Stimulated activated CD4-positive, alpha-beta T cell treated with anti-CD3 and anti-CD28 coated beads, TNF-alpha, amount 100 ng/mL, for 24 hours (primary cell): Measurements from ENCODE around the gene EMP1.

Experiments used
- DNase-seq, 3 experiments: peaks; one replicate each; pipeline ENCODE4 v3.0.0-alpha.2; 2020; ENCODE audit warnings: low read depth in 3 of 3

EMP1 gene, protein sequence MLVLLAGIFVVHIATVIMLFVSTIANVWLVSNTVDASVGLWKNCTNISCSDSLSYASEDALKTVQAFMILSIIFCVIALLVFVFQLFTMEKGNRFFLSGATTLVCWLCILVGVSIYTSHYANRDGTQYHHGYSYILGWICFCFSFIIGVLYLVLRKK

DNA sequence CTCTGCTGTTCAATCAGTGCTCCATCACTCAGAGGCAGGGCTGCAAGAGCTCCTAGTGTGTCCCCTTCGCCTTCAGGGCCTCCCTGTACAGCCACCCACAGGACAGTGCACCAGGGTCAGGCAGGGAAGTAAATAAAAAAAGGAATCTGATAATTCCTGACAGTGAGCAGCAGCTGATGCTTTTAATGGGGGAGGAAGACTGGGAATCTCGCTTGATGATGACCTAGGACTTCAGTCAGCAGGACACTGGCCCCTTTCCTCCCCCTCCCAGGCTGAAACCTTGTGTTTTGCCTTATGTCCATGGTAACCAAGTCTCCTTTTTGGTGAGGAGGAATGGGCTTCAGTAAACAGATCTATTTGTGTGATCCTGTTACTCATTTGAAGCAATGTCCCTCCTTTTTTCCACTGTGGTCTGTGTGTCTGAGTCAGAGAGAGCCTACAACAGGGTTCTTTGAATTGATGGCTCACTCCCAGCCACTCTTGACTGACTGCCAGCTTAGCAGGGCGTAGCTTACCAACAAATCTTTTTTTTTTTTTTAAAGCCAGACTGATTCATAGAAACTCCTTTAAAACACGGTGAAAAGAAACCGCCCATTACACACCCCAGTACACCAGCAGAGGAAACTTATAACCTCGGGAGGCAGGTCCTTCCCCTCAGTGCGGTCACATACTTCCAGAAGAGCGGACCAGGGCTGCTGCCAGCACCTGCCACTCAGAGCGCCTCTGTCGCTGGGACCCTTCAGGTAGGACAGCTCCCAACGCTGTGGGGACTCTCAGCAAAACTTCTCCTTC lies at the start of gene EMP1:
Gene EMP1 (plus strand): TSS at position 597 of the 792 bp plus-strand sequence. CDS start 14,785 bp downstream, outside the sequence.
- peak; percentile 55 to 72 (median 68) for DNase-seq

DNA sequence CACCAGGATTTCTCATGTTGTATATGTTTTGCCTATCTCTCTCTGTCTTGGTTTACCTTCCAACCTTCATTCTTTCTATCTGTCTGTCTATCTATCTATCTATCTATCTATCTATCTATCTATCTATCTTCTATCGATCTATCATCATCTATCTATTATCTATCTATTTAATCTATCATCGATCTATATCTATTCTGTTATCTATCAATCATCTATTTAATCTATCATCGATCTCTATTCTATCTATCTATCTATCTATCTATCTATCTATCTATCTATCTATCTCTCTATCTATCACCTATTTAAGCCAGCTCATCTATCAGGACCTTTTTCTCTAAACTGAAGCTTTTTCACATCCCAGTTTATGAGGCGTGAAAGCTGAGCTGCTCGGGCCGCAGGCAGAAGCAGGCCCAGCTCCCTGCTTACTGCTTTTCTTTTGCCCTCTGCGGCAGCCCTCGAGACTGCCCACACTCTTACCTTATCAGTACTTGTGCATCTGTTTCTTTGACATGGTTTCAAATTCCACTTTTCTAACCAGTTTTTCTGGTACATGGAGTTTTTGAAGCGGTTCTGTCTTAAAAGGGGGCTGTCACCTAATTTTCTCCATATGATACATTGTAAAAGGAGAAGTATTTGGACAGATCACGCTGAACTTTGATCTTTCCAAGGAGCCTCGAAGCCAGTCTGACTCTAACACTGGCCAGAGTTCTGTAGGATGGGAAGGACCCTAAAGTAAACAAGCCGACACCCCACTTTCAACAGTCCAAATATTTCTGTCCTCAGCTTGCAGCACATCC lies 48.6 kb upstream of the EMP1 start:
- no peak for DNase-seq

DNA sequence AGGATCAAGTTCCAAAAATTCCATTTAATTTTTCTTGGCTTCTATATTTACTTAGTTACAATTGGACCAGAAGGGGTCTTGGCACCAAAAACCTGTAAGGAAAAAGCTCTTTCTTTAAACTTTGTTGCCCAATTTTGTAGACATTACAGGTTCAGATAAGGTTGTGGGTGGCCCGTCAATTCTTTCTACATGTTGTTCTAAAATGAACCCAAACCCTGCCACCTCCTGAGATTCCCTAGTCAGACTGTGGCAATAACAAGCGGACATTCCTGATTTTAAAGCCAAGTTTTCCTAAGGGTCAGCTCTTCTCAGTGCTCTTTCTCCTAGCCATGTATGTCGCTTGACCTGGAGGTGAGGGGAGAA lies 48.1 kb upstream of the EMP1 start:
- DNase-seq: no peak

DNA sequence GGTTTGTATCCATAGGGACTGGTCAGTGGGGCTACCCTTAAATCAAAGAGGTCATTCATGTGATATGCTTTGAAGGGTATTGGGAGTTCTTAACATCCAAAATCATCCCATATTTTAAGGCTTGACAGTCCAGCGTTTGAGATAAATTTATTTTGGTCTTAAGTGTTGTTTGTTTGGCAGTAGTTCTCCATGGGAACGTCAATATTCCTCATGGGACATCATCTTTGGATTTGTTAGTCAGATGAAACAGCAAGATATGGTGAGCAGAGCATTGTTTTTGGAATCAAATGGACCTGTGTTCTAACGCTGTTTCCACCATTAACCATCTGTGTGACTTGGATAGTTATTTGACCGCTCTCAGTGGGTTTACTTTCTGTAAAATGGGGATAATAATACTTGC lies 47.1 kb upstream of the EMP1 start:
- DNase-seq: no peak

DNA sequence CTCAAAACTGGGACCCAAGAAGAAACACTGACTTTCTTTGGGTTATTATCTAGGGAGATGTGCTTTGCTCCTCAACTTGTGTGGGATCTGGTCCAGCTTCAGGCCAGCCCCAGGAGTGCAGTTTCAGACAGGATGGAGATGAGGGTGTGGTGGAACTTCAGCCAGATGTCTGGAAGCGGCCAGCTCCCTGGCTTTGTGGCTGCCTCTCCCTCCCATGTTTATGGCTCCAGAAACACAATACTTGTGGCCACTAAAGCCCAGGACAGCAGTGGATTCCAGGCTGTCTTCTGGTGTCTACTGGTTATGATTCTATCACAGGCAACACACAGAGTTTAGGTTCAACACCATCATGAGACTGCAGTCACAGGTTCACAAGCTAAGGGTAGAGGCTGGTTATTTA lies 44.2 kb upstream of the EMP1 start:
- DNase-seq: no peak

DNA sequence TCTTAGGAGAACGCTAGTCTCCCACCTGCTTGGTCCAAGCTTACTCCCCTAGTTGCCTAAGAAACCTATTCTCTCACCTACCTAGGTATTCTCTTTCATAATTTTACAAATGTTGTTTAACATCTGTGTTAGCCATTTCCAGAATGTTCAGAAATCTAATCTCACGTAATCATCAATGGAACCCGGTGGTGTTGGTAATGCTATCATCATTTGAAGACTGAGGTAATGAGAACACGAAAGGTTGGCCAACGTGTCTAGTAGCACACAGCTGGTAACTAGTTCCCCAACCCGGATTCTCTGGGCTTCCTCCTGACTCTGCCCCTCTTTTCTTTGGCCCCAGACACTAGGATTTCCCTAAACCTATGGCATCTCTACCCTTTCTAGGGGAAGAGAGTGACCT lies 43.8 kb upstream of the EMP1 start:
- no peak for DNase-seq

DNA sequence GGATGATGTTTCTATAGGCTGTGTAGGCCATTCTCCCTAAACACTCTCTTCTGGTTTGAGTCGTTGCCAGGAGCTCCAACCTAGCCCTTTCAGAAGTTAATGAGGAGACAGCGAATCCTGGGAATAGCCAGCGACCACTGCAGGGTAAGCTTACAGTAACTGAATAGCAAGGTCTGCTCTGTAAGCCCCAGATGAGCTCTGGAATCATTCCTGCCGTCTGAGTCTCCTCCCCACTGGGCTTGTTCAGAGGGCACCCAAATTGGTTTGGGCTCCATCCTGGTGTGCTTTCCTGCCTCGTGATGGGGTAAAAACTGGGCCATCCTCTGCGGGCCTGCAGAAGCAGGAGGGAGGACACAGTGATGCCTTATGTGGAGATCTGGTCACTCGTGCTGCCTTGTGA lies 43.3 kb upstream of the EMP1 start:
- DNase-seq: no peak

DNA sequence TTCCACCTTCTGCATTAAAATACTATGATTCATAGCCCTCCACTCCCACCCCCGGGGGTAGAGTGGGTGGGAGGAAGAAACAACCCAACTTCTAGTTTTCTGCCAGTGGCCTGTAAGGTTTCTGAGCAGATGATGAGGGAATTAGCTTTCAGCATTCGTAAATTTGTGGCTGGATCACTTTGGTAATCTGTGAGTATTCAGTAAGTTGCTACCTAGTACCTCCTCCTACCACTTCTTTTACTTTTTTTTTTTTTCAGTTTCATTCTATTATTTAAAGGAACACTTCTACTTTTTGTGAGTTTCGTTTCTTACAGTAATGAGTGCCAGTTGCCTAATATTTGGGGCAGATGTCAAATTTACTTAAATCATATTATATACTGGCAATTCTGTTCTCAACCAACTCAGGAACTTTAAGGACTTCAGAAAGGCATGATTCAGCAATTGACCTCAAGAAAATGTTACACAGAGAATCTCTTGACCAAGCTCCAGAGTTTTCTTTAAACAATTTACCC lies 42.4 kb upstream of the EMP1 start:
- no peak for DNase-seq

DNA sequence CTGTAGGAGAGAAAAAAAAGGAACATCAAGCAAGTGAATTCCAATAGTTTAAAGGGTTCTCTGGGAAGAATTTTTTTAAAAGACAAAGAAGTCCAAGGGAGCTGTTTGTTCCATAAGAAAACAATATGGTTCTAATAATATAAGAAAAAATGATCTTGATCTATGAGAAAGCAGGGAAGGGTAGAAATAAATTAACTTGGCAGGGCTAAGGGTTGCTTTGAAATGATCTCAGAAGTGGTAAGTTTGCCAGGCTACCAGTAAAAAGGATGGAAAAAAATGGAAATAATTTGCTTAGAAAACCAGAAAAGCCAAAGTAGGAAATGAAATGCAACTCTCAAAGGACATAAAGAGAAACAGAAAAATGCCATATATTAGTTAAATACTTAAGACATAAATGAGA lies 41.7 kb upstream of the EMP1 start:
- DNase-seq: no peak

DNA sequence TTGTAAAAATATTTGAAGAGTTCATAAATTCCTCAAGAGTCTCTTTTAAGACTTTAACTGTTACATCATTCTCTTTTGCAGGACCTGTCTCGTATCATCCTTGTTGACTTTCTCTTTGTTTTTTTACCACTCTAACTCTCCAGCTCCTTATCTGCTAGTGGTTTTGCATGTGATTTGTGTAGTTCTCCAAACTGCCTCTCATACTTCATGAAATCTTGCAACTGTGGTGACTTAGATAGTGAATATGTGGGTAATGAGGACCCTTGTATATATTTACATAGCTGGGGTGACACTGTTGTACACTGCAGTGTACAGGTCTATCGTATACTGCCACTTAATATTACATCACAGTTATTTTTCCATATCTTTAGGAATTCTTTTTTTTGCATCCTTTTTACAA lies 40.2 kb upstream of the EMP1 start:
- DNase-seq: no peak

DNA sequence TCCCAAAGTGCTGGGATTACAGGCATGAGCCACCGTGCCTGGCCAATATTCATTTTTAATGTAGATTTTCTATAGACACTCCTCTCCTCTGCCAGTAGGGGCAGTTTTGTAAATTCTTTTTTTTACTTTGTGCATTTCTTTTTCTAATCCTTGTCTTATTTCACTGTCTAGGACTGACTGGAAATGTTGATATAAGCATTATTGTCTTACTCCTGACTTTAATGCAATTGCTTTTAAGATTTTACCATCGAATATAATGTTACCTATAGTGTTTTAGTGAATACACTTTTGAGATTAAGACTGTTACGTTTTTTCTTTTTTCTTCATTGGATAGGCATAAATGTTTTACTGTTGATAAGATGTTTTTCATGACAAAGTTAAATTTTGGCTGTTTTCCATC lies 35.4 kb upstream of the EMP1 start:
- DNase-seq: no peak

DNA sequence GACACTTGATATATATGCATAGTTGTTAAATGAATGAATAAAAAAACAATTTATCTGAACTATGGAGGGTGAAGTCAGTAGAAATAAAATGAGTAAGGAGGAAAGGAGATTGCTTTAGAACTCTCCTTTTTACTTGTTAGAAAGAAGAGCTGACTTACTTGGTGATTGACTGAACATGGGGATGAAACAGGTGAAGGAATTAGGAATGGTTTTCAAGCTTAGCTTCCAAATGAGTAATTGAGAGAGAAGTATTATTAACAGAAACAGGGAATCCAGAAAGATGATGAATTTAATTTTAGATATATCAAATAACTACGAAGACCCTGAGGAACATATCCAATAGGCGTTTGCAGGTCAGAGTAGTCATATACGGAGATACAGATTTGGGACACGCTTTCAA lies 33.6 kb upstream of the EMP1 start:
- no peak for DNase-seq

DNA sequence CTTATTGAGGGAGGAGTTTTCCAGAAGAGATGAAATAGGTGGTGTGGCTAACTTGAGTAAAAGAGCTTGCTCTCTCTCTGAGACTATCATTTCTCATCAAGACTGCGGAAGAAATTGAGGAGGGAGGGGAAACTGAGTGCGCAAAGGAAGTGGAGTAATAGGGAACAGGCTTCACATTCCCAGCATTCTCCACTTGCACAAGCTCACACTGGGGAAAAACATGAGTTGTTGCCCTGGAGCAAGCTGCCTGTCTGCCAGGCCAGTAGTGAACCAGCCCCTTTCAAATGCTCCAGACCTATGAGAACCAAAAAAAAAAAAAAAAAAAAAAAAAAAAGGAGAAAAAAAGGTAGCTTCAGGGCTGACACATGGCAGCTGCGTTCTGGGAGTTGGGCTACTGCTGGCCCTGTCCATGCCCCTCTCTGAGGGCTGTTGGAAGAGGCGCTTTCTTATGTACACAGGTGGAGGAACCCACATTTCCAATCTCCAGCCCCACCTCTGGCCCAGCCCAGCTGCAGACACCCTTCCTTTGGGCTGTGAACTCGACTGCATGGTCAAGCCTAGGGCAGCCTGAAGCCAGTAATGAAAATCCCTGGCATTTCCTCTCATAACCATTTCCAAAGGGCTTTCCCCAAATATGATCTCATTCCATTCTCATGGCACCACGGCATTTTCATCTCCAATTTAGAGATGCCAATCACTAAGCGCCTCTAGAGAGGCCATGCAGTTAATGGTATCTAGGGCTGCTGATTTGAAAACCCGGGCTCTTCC lies 32.5 kb upstream of the EMP1 start:
- no peak for DNase-seq

DNA sequence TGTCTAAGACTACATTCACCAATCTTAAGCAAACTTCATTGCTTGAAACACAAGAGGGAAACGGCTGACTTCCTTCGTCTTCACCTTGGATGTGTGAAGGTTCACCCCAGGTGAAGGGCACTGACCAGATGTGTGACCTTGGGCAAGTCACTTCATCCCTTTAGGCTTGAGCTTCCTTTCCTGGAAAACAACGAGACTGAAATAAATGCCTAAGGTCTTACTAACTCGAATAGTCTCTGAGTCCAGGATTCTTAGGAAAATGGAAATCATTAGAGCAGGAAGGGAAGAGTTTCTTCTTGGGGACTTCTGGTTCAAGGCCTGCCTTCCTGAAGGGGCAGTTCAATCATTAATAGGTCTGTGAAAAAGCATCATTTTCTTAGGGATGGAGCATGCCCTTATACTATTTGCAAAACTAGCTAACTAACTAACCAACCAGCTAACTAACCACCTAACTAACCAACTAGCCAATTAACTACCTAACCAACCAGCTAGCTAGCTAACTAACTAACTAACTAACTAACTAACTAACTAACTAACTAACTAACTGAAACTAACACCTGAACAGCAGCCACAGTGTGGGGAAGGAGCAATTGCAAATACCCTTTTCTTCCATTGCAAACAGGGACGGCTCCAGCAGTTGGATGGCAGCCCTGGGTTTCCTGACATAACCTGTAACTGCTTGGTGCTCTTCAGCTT lies 31.5 kb upstream of the EMP1 start:
- DNase-seq: no peak

DNA sequence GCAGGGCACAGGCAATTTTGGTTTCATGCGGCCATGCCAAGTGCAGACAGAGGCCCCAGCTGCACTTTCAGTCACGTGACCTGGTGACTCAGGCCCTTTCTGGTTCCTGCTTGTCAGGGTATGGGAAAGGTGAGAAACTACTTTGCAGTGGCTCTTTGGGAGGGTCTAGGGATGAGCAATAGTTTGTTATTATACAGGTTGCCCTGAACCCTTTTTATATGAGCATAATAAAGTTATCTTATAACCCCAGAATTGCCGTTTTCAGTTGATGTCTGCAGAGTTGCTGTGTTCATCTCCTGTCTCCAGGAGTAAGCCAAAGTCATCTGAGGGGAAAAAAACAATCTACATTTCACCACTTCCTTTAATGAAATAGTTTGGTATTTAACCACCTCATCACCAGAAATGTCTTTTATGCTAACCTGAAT lies 30.9 kb upstream of the EMP1 start:
- DNase-seq: peak; percentile 58 to 79 (median 69)

DNA sequence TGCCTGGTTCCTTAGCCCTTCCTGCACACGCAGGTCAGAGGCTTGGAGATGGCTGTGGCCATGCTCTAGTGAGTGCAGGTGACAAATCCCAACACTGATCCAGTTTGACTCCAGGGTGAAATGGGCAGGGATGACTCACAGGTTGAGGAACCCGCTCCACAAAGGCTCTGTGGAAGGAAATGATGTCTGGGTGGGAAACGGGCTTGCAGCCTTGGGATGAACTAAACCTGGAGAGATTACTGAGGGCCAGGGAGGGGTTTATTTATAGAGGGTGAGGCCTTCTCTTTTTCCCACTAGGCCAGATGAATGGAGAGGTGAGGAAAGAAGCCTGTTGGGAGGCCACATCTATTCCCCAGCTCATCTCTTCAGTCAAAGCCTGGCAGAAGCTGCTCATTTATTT lies 29.3 kb upstream of the EMP1 start:
- DNase-seq: no peak

DNA sequence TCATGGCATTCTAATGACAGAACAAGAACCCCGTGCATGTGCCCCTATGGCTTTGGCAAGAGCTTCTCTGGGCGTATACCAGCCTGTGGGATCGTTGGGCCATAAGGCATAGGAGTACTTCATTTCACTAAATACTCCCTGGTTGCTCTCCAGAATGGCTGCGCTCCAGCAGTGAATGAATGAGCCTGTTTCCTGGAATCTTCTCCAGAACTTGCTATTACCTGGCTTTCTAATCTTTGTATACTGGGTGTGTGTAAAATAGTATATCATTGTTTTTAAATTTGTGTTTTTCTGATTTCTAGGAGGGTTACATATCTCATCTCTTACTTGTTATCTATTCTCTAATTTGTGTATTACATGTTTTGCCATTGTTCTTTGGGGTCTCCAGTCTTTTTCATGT lies 28.6 kb upstream of the EMP1 start:
- DNase-seq: no peak

DNA sequence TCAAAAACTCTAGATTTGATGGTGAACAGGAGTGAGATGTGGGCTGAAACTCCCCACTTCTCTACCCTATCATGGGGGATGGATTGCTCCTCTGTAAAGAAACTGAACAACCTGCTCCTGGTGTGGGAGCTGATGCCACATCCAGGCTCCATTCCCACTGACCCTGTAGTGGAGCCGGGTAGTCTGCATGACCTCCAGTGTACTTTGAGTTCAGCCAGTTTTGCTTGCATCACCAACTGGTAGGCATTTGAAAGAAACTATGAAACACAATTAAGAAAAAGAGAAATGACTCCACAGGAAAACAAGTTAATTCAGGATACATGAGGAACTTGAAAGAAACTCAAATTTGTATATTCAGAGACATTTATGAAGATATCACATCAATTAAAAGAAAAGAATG lies 27.3 kb upstream of the EMP1 start:
- no peak for DNase-seq

DNA sequence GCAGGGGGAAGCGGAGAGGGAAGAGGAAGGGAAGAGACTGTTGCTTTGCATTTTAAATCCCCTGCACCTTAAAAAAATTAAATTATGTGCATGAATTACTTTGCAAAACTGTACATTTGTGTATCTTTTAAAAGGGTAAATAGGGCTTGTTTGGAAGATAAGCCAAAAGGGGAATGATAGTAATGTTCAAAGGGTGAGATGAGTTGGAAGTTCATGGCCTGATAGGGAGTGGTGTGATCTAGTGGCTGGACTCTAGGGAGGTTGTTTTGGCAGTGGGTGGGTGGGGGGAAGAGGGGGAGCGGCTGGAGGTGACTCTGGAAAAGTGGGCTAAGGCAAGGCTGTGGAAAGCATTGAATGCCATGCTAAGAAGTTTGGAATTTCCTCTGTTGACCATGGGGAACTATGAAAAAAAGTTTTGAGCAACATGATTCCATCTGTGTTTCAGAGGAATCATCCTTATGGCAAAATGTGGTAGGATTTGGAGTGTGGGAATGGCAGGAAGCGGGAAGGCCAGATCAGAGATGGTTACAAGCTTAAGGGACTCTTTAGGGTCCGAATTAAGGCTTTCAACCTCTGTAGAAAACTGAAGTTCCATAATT lies 25.5 kb upstream of the EMP1 start:
- no peak for DNase-seq

DNA sequence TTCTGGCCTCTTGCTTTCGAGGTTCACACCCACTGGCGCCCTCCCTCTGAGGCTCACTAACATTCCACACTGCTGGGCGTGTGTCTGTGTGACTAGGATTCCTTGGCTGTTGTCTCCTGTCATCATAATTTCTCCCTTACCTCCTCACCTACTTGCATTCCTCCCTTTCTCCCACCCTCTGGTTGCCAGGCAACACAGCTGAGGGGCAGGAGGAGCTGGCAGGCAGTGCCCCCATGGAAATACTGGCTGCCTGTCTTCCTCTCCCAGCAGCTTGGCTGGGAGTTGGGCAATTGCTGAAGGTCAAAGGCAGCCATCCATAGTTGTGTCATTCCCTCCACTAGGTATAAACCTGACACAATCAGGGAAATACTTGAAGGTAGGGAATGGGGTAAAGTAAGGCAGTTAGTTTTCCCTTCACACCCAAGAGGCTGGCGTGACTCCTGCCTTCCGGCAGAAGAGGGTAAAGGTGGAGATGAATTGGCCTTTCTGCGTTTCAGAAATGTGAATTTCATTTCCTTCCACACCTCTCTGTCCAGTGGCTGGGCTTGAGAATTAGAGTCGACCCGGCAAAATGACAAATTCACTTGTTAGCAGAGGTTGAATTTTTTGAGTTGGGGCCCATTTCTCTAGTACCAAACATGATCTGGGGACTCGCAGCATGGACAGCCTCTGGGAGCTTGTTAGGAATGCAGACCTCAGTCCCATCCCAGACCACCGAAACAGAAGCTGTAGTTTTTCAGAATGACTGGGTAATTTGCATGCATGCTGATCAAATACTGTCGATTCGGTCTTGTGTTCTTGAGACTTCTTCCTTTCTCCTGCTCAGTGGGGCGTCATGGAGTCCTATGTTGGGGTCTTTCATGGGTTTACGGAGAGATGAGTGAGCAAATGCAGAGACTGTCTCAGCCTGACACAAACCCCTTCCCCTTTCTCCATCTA lies 24.3 kb upstream of the EMP1 start:
- no peak for DNase-seq
